T-helper 1 cell (primary cell): Measurements from ENCODE around the gene RGS7BP.
A peak's percentile ranks its signal among the peaks of the same experiment; 100 is the strongest.

Experiments
- DNase-seq, 5 donors: peaks; one replicate each; pipeline ENCODE4 v3.0.0-alpha.2; 2012 to 2020

The RGS7BP gene

DNA sequence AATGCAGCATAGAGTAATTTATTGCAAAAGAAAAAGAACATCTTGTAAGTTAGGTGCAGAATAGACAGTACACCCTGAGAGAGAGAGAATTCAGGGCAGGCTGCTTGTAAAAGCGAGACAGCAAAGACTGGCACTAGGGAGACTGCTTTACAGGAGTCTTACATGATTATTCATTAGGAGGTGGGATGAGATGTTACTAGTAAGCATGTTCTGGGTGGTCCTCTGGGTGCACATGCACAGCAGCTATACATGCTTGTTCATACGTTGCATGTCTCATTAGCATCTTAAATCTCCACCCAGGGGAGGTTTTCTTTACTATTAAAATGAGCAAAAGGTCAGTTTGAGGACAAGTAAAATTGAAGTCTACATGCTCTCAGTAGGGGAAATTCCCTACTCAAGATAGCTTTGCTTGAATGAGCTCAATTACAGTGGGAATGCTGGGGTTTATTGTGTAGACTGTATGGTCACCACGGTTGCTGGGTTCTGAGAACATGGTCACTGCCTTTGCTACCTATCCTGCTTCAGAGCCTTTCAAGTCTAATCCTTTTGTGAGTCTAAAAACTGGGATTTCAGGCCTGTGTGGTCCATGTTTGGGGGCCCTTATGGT lies 60.6 kb downstream of the RGS7BP start:
- no peak for DNase-seq

DNA sequence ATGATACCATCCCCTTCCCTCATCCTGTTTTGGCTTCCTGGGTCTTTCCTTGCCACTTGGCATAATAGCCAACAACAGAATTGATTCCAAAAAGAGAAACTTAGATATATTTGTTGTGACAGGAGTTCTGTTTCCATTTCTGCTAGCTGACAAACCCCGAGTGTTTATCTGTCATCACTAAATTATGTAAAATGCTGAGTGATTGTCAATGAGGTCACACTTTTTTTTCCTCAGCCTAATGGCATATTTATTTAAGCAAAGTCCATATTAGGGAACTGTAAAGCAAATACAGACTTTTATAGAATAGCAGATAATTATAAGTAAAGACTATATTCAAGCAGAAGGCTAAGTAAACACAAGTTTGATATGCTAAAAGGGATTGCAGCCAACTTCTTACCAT lies 64.0 kb downstream of the RGS7BP start:
- no peak for DNase-seq

DNA sequence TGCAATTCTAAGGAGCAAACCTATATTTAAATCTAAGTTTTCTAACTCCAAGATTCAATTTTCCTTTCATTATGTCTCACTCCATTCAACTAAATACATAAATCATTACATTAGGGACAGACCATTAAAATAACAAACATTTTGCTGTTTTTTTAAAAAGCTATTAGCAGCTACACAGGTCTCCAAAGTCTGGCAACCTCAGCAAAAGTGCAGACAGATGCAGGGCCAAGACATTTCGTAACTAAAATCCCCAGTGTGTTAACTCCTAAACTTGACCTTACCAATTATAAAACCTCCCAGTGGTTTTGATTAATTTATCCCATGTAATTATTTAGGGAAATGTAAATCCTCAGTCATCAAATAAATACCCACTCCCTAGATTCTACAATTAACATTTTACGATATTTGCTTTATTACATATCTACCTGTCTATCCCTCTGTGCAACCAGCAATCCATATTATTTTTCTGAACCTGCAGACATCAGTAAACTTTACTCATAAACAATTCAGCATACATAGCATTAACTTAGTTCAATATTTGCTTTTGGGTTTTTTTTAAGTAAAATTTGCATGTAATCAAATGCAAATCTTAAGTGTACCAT lies 64.7 kb downstream of the RGS7BP start:
- no peak for DNase-seq

GRCh38 chr5:64575561-64575960 lies 69.7 kb downstream of the RGS7BP start:
- no peak for DNase-seq

DNA sequence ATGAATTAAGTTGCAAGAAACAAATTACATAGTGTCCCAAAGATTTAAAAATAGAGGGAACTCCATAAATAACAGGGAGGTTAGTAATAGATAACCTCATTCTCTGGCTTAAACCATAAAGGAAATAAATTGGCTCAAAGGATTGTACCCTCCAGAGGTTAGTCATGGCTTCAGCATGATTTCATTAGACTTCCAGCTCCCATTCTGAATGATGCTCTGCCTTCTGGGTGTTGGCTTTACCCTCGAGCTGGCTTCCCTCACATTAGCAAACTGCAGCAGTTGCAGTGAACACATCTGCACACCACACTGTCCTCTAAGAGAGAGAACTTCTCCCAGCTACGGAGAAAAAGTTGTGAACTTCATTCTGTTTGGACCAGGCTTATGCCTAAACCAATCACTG lies 70.4 kb downstream of the RGS7BP start:
- DNase-seq = no peak

GRCh38 chr5:64585646-64586045 lies 79.8 kb downstream of the RGS7BP start:
- DNase-seq = no peak

- no peak for DNase-seq
Measured at GRCh38 chr5:64587370-64587769, 81.6 kb downstream of the RGS7BP start.

GRCh38 chr5:64592730-64593341 lies 87.0 kb downstream of the RGS7BP start:
- no peak for DNase-seq

- DNase-seq = no peak
Measured at GRCh38 chr5:64594025-64594424, 88.2 kb downstream of the RGS7BP start.

DNA sequence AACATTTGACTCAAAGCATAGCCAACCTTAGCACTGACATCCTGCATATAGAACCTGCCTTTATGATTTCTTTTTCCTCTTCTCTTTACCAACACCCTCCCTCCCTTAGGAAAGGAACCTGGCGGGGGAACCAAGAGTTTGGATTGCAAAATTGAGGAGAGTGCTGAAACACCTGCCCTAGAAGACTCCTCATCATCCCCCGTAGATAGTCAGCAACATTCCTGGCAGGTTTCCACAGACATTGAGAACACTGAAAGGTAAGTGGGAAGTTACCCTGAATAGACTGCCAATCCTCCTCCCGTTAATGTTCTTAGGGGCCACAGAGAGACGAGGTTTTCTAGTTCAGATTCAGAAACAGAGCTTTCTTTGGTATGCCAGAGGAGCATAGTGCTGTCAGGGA lies 88.8 kb downstream of the RGS7BP start:
- no peak for DNase-seq

DNA sequence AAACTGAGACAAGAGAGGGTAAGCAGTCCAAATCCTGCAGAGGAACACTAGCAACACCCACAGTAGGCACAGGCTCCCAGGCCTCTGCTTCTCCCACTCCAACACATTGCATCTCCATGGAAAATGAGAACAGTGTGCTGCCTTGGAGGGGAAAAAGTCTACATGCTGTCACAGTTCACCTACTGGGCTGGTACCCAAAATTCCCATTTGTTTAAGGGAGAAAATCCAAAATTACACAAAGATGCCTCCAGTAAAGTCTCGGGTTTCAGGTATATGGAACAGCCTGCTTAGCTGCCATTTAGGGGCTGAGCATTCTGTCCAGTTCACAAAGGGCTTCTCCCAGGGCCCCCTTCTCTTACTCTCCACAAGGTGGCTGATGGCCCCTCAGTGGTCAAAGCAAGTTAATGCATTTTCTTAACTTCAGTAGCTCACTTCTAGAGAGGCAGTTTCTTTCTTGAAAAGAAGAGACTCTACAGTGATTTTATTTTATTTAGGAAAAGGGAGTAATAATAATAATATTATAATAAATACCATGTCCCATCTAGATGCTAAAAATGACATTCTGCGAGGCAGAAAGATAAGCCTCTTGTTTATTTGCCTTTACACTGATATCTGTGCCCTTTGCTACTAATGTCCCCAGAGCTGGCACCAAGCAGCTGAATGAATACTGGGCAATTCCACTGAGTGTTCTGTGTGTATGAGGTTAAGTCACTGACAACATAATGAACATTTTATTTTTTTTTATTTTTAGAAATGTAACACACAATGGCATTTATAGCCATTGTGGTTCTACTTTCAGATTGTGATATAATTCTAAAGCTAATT lies 89.4 kb downstream of the RGS7BP start:
- DNase-seq = no peak

DNA sequence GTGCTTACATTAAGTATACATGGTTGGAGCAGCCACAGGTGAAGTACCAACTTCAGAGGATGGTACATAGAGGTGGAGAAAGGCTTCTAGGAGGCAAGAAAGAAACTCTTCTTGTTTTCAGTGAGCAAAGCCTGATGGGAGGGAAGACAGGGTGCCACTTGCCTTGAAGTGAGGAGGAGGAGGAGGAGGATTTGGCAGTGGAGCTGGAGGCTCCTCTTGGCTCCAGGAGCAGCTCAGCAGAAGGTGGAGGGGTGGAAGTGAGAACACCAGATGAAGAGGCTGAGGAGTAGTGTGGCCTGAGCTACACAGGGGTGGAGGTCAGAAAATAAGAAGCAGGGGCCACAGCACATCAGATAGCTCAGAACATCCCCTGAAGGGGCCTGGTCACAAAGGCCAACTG lies 93.4 kb downstream of the RGS7BP start:
- no peak for DNase-seq

DNA sequence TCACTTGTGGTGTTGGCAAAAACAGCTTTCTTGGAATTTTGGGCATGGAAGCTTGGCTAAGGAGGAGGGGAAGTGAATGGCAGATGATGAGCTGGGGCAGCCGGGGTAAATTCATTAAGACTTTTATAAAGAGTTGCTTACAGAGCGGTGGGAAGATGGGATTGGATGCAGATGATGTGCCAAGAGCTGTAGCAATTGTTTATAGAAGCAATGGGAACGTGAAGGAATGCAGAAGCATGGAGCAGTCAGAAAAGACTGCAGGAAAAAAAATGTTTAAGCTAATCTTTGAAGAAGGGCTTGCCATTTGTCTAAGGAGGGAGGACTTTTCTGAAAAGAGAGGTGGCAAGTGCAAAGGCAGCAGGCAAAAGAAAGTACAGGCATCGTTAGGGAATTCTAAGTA lies 97.9 kb downstream of the RGS7BP start:
- no peak for DNase-seq

GRCh38 chr5:64606926-64607325 lies 101.1 kb downstream of the RGS7BP start:
- no peak for DNase-seq

DNA sequence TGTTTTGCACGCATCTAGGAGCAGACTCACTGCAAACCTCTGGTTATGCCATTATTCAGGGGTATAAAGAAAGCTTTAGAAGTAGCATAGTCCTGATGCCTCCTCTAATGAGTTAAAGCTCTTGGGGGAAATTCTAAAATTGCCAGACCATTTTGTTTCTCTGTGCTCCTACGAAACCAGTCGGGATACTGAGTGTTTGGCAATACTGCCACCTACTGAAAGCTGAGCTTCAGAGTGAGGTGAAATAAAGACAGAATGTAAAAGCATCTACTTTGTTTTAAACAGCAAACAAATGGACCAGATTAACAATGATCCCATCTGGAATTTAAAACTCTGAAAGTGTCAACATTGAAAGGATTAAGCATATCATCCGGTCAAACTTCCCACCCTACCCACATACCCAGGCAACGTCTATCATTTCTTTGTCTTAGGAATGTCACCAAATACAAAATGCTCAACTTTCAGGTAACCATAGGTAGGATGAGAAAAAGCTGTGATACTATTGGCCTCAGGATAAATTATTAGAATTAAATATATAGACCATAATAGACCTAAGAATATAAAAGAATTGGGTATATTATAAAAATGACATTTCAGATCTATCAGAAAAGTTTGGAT lies 106.6 kb downstream of the RGS7BP start:
- DNase-seq = peak in 1 of 5 donors; percentile 4

DNA sequence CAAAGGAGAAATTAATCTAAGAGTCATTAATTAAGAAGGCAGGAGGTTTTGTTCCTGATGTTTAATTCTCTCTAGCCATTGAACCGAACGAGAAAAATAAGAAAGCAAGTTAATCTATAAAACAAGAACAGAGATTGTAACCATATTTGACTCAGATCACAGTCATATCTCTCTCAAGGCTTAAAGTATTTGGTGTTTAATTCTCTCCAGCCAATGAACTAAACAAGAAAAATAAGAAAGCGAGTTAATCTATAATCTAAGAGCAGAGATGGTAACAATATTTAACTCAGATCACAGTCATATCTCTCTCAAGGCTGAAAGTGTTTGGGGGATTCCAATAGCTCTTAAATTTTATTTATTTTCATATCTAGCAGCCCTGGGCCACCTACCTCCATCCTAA lies 110.1 kb downstream of the RGS7BP start:
- no peak for DNase-seq

- DNase-seq = no peak
Measured at GRCh38 chr5:64619609-64620008, 113.8 kb downstream of the RGS7BP start.

GRCh38 chr5:64622991-64623390 lies 117.2 kb downstream of the RGS7BP start:
- no peak for DNase-seq

GRCh38 chr5:64625678-64626077 lies 119.9 kb downstream of the RGS7BP start:
- DNase-seq = no peak

- DNase-seq = no peak
Measured at GRCh38 chr5:64628901-64629300, 123.1 kb downstream of the RGS7BP start.

- DNase-seq = no peak
Measured at GRCh38 chr5:64629841-64630240, 124.0 kb downstream of the RGS7BP start.

DNA sequence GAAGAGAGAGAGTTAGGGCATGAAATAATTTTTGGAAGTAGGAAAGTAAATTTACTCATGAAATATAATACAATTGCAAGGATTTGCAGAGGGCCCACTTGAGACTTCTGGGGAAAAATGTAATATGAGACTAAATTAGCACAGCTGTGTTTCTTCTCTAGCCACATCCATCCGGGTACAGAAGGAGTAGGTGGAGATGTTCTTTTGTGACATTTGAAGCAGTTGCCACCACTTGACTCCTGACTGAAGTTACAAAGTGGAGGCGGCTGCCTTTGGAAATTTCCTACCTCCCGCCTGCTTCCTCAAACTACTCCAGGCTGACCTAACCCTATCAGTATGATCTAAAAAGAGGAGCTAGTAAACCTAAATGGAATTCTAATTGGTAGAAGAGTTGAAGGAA lies 126.4 kb downstream of the RGS7BP start:
- DNase-seq = no peak

- DNase-seq = peak in 1 of 5 donors; percentile 16
Measured at GRCh38 chr5:64634997-64635686, 129.3 kb downstream of the RGS7BP start.
